Measurements from ENCODE around the gene FBLN7.
A peak's percentile ranks its signal among the peaks of the same experiment; 100 is the strongest.

The FBLN7 gene, protein sequence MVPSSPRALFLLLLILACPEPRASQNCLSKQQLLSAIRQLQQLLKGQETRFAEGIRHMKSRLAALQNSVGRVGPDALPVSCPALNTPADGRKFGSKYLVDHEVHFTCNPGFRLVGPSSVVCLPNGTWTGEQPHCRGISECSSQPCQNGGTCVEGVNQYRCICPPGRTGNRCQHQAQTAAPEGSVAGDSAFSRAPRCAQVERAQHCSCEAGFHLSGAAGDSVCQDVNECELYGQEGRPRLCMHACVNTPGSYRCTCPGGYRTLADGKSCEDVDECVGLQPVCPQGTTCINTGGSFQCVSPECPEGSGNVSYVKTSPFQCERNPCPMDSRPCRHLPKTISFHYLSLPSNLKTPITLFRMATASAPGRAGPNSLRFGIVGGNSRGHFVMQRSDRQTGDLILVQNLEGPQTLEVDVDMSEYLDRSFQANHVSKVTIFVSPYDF

DNA sequence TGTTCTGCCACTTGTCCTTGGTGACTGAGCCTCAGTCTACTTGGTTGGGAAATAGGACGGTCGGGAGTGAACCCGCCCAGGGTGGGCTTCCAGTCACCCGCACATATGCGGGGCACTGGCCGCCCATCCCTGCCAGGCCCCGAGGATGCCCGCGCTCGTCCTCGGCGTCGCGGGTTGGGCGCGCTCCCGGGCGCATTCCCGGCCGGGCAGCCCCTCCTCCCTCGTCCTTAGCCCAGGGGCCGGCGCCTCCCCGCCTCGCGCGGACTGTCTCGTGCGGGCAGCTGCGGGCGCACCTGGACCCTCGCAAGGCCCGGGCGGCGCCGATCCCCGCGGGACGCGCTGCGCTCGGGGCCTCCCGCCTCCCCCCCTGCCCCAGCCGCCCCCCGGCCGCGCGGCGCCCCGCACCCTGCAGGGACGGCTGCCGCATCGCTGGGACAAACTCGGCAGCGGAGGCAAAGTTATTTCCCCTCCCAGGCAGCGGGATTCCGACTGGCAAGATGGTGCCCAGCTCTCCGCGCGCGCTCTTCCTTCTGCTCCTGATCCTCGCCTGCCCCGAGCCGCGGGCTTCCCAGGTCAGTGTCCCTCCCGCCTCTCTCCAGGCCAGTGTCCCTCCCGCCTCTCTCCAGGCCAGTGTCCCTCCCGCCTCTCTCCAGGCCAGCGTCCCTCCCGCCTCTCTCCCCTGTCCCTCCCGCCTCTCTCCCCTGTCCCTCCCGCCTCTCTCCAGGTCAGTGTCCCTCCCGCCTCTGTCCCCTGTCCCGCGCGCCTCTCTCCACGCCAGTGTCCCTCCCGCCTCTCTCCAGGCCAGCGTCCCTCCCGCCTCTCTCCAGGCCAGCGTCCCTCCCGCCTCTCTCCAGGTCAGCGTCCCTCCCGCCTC lies at the start of gene FBLN7:
FBLN7 (plus strand) TSS at position 227 of the 874 bp plus-strand sequence; CDS start at position 498, 271 bp downstream.
- TF ChIP-seq, protein P1, sequence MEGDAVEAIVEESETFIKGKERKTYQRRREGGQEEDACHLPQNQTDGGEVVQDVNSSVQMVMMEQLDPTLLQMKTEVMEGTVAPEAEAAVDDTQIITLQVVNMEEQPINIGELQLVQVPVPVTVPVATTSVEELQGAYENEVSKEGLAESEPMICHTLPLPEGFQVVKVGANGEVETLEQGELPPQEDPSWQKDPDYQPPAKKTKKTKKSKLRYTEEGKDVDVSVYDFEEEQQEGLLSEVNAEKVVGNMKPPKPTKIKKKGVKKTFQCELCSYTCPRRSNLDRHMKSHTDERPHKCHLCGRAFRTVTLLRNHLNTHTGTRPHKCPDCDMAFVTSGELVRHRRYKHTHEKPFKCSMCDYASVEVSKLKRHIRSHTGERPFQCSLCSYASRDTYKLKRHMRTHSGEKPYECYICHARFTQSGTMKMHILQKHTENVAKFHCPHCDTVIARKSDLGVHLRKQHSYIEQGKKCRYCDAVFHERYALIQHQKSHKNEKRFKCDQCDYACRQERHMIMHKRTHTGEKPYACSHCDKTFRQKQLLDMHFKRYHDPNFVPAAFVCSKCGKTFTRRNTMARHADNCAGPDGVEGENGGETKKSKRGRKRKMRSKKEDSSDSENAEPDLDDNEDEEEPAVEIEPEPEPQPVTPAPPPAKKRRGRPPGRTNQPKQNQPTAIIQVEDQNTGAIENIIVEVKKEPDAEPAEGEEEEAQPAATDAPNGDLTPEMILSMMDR (IDR thresholded peaks at IDR 0.05; ENCODE audit: control insufficient read depth, extremely low read depth, insufficient read depth): no peak
- no peak for DNase-seq (ENCODE audit: low read depth)
- peak within 1 kb of the TSS; percentile 52 for H3K4me3 ChIP-seq (ENCODE audit: low read depth, low read length)

DNA sequence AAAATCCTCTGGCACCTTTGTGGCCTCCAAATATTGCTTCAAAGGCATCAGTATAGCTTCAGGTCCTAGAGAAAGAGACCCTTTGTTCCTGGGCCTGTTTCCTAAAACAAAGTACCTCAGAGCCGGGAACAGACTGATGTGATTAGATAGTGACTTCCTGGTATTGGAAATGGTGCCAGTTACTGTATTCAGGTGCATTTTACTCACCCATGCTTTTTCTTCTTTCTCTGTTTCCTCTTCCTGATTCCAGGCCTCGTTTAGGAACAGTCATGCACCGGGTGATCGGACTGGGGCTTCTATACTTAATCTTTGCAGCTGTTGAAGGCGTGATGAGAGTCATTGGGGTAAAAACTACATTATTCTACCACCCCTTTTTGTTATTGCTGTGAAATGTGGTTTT lies 48.8 kb upstream of the FBLN7 start:
- no peak overlapping the region for H3K4me3 ChIP-seq (ENCODE audit: low read depth, low read length)
- TF ChIP-seq, protein P1 (IDR thresholded peaks at IDR 0.05; ENCODE audit: control insufficient read depth, extremely low read depth, insufficient read depth): no peak
- DNase-seq (ENCODE audit: low read depth): no peak

DNA sequence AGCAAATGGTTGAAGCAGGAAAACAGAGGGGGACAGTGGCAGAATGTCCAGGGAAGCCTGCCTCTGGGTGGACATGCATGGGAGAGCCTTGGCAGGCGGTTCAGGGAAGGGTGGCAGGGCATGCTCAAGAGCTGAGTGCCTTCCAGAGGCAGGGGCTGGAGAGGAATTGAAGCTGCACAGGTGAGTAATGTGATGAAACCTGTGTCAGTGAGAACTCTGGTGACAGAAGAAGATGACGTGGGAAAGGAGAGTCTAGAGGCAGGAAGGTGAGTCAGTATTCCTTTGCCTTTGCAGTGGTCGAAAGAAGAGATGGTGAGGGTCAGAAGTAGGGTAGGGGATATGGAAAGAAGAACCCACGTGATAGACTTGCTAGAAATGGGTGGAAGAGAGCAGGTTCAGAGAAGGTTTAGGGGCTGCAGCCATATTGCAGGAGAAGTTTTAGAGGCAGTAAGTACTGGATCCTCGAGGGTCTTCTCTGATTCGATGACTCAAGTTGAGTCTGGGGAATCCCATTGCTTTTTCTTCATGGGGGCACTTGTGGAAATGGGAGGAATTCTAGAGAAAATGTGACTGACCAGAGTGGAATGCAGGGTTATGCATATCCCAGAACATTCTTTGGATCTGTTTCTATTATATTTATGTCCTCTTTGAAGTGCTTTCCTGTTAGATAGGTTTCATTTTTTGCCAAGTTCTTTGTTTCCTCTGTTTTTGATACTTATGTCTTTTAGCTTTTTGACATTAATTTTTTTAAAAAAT lies 45.7 kb upstream of the FBLN7 start:
- no peak overlapping the region for H3K4me3 ChIP-seq (ENCODE audit: low read depth, low read length)
- no peak for DNase-seq (ENCODE audit: low read depth)
- TF ChIP-seq, protein P1 (IDR thresholded peaks at IDR 0.05; ENCODE audit: control insufficient read depth, extremely low read depth, insufficient read depth): no peak

DNA sequence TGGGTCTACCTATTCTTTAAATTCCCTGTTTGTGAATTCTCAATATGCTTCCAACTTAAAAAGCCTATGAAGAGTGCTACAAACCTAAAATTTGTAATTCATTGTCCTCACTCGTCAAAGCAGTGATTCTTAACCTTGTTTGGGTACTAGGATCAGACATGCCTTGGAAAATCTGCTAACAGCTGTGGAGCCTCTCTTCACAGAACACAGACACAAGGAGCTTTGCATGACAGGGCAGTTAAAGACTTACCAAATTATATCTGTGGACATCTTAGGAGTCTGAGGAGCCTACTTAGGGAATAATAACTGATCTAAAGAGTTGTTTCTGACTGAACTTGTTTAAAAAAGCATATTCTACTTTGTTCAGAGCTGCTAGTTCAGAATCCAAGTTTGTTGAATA lies 45.0 kb upstream of the FBLN7 start:
- no peak for DNase-seq (ENCODE audit: low read depth)
- H3K4me3 ChIP-seq (ENCODE audit: low read depth, low read length): no peak overlapping the region
- TF ChIP-seq, protein P1 (IDR thresholded peaks at IDR 0.05; ENCODE audit: control insufficient read depth, extremely low read depth, insufficient read depth): no peak

DNA sequence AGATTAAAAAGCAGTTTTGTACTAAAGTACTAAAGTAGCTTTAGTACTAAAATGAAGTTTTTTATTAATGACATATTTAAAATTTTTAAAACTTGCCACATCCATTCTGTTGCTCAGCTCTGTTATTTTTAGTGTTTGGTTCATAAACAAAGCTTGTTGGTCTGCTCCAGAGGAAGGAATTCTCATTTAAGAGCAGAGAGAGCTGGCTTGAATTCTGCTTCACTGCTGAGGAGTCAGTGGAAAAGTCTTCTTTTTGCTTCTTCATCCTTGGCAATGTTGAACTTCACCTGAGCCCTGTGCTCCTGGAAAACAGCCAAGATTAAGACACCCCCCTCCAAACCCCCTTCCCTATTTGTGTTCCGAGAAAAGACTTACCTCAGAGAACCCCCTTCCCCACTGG lies 42.5 kb upstream of the FBLN7 start:
- TF ChIP-seq, protein P1 (IDR thresholded peaks at IDR 0.05; ENCODE audit: control insufficient read depth, extremely low read depth, insufficient read depth): no peak

DNA sequence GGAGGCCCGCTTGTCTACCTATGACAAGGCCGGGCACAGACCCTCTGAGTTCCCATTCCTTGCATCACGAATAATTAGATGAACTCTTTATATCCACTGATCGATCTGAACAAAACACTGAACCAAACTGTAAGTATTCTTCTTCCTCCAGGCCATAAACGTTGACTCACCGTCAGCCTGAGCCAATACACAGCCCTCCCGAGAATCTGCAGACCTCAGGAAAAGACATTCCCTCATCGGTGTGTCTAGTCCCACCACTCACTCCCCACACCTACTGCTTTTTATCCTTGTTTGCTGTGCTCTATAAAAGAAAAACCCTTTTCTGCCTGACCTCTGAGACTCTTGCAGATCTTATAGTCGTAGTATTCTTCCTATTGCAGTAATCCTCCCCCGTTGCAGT lies 42.1 kb upstream of the FBLN7 start:
- TF ChIP-seq, protein P1 (IDR thresholded peaks at IDR 0.05; ENCODE audit: control insufficient read depth, extremely low read depth, insufficient read depth): no peak
- DNase-seq (ENCODE audit: low read depth): no peak
- H3K4me3 ChIP-seq (ENCODE audit: low read depth, low read length): no peak overlapping the region

More for the DNA sequence above, 42.5 kb upstream of the FBLN7 start:
- DNase-seq (ENCODE audit: low read depth): no peak
- H3K4me3 ChIP-seq (ENCODE audit: low read depth, low read length): no peak overlapping the region

Data from LNCaP clone FGC (cell line).